Coronary artery (tissue), 2 donors: ENCODE results near the gene BICD2.

Source experiments
- DNase-seq: peaks from one replicate; pipeline ENCODE4 v3.0.0-alpha.2; 2017; ENCODE audit warnings: low spot score
- H3K27ac ChIP-seq, 2 donors: fragments of 200-600 bp; sonication (generic); one replicate each; pipeline ENCODE4 v1.5.1; 2016 to 2019
- H3K4me3 ChIP-seq: fragments of 200-600 bp; sonication (generic); 2 replicates; pipeline ENCODE4 v1.5.1; 2016; ENCODE audit warnings: mild to moderate bottlenecking, moderate library complexity
- CTCF ChIP-seq: fragments of 200-600 bp; sonication (generic); IDR thresholded peaks from one replicate; pipeline ENCODE4 v1.5.1; 2019; ENCODE audit warnings: antibody characterized with exemption

BICD2 gene

GRCh38 chr9:92665836-92666235 is 98.8 kb downstream of the BICD2 start:
- no peak overlapping the region for H3K4me3 ChIP-seq
- no peak overlapping the region for H3K27ac ChIP-seq
- DNase-seq, result no peak
- no peak for TF ChIP-seq CTCF

DNA sequence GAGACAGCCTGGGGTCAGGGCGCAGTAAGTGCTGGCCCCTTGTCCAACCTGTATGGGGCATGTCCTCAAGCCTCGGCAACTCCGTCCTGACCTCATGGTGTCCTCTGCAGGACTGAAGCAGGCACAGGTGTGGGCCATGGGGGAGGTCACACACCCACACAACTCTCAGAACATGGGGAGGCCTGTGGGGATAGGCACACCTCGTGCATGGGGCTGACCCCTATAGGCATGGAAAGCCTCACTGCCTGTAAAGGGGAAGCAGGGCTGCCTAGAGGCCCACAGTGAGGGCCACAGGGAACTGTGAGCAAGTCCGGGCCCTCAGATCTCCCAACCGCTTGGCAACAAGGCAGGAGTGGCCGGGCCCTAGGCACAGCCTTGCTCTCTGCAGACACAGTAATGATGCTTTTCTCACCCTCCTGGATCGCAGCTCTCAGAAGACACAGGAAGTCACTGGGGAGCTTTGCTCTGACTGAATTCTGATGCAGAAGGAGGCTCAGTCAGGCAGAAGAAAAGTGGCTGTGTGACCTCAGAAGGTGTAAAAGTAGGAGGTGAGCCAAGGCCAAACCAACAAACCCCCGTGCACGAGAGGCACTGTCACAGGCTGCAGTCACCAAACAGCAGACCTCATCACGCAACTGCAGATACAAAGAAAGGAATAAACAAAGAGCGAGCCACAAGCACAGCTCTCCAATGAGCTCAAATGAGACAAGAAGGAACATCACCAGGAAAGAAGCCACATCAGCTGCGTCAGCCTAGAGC is 100.1 kb downstream of the BICD2 start:
- Histone ChIP-seq H3K4me3 (no peak overlapping the region), H3K27ac (no peak overlapping the region)
- TF ChIP-seq CTCF, result no peak
- no peak for DNase-seq

DNA sequence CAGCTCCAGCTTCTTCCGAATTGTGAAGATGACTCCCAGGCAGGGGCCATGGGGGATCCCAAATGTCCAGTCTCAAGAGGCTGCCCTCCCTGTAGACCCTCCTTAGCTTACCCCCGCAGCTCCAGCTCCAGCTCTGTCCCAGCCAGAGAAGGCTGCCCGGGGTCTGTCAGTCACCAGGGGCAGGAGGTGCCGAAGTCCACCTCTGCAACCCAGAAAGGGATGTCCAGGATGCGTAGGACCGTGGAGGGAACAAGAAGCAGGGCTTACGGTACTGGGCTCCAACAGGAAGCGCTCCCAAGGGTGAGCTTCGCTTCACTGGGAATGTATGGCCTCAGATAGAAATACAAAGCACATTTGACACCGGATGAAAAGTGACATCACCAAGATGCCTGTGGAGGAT is 100.7 kb downstream of the BICD2 start:
- TF ChIP-seq CTCF, result no peak
- Histone ChIP-seq H3K27ac (no peak overlapping the region), H3K4me3 (no peak overlapping the region)
- DNase-seq, result no peak

GRCh38 chr9:92663126-92663525 is 101.5 kb downstream of the BICD2 start:
- no peak overlapping the region for H3K27ac ChIP-seq
- TF ChIP-seq CTCF, result no peak
- no peak for DNase-seq
- H3K4me3 ChIP-seq, result no peak overlapping the region

- Histone ChIP-seq H3K4me3 (no peak overlapping the region), H3K27ac (no peak overlapping the region)
- no peak for DNase-seq
- no peak for TF ChIP-seq CTCF
Observed at GRCh38 chr9:92661743-92662142, 102.9 kb downstream of the BICD2 start.
